HepG2 (cell line): Measurements from ENCODE around the gene UBR1. TPM values are rescaled to one million over a fixed set of nuclear protein-coding genes. Genes with fewer than 3 reads are reported as not detected.

Experiments used
- ARHGAP35 ChIP-seq: sonication (generic); formaldehyde crosslinking; IDR thresholded peaks from 2 replicates; pipeline ENCODE4 v1.9.0; 2022; ENCODE audit warnings: mild to moderate bottlenecking, inconsistent platforms, moderate library complexity, missing genetic modification reagents, borderline replicate concordance
- ARNT ChIP-seq: fragments of 450-650 bp; IDR thresholded peaks from 2 replicates; pipeline ENCODE4 v1.6.1; 2017
- ATRX ChIP-seq: sonication (generic); formaldehyde crosslinking; IDR thresholded peaks from 2 replicates; pipeline ENCODE4 v1.4.0; 2020; ENCODE audit warnings: missing genetic modification reagents, borderline replicate concordance
- BHLHE40 ChIP-seq: IDR thresholded peaks from 2 replicates; pipeline ENCODE4 v1.6.1; 2011; ENCODE audit warnings: low read length, improper control_type of control experiment
- ETV5 ChIP-seq: IDR thresholded peaks from 2 replicates; pipeline ENCODE4 v1.6.1; 2018; ENCODE audit warnings: missing biosample characterization, missing genetic modification reagents, inconsistent platforms, borderline replicate concordance
- FOXA3 ChIP-seq: IDR thresholded peaks from 2 replicates; pipeline ENCODE4 v1.6.1; 2016; ENCODE audit warnings: missing genetic modification reagents, missing compliant biosample characterization
- HIVEP1 ChIP-seq: sonication (generic); formaldehyde crosslinking; IDR thresholded peaks from 2 replicates; pipeline ENCODE4 v1.4.0; 2020; ENCODE audit warnings: mild to moderate bottlenecking, missing genetic modification reagents
- KLF12 ChIP-seq: sonication (generic); formaldehyde crosslinking; IDR thresholded peaks from 2 replicates; pipeline ENCODE4 v1.4.0; 2020; ENCODE audit warnings: missing genetic modification reagents, borderline replicate concordance
- MBNL3 ChIP-seq: fragments of 250-450 bp; sonication (Bioruptor Pico); conservative IDR thresholded peaks from 2 replicates; pipeline ENCODE4 v1.8.0; 2022; ENCODE audit warnings: mild to moderate bottlenecking, inconsistent platforms
- MZF1 ChIP-seq: sonication (generic); formaldehyde crosslinking; IDR thresholded peaks from 2 replicates; pipeline ENCODE4 v1.8.1; 2023; ENCODE audit warnings: mild to moderate bottlenecking, missing genetic modification reagents, borderline replicate concordance
- NFE2L2 ChIP-seq: fragments of 150-350 bp; IDR thresholded peaks from 2 replicates; pipeline ENCODE4 v1.6.1; 2014; ENCODE audit warnings: low read length
- NFYB ChIP-seq: sonication (generic); formaldehyde crosslinking; IDR thresholded peaks from 2 replicates; pipeline ENCODE4 v1.4.0; 2020; ENCODE audit warnings: missing genetic modification reagents
- RAD21 ChIP-seq: fragments of 450-650 bp; formaldehyde crosslinking; IDR thresholded peaks from 2 replicates; pipeline ENCODE4 v1.5.0; 2020; ENCODE audit warnings: mild to moderate bottlenecking
- RBM39 ChIP-seq: fragments of 200-400 bp; formaldehyde crosslinking; IDR thresholded peaks from one replicate; pipeline ENCODE4 v1.6.1; 2018; ENCODE audit warnings: antibody characterized with exemption, mild to moderate bottlenecking, low read depth, low read length; ENCODE audit not compliant: poor library complexity, severe bottlenecking
- RFXAP ChIP-seq: sonication (generic); formaldehyde crosslinking; IDR thresholded peaks from 2 replicates; pipeline ENCODE4 v1.4.0; 2020; ENCODE audit warnings: missing genetic modification reagents, borderline replicate concordance
- SMAD3 ChIP-seq: sonication (generic); formaldehyde crosslinking; IDR thresholded peaks from 2 replicates; pipeline ENCODE4 v1.4.0; 2020; ENCODE audit warnings: missing genetic modification reagents
- SRF ChIP-seq: IDR thresholded peaks from 2 replicates; pipeline ENCODE4 v1.6.1; 2011; ENCODE audit warnings: mild to moderate bottlenecking, low read depth, low read length, moderate library complexity
- TCF7 ChIP-seq: sonication (generic); IDR thresholded peaks from 2 replicates; pipeline ENCODE4 v1.6.1; 2016; ENCODE audit warnings: antibody characterized with exemption, low read depth
- ZNF572 ChIP-seq: sonication (generic); formaldehyde crosslinking; IDR thresholded peaks from 2 replicates; pipeline ENCODE4 v1.5.1; 2020; ENCODE audit warnings: mild to moderate bottlenecking, missing genetic modification reagents
- ZNF629 ChIP-seq: sonication (generic); formaldehyde crosslinking; conservative IDR thresholded peaks from 2 replicates; pipeline ENCODE4 v1.5.0; 2020; ENCODE audit warnings: missing genetic modification reagents
- ZNF768 ChIP-seq: sonication (generic); formaldehyde crosslinking; IDR thresholded peaks from 2 replicates; pipeline ENCODE4 v1.4.0; 2020; ENCODE audit warnings: missing genetic modification reagents
- polyA plus RNA-seq, 8 experiments: library from polyadenylated mRNA; depleted of rRNA in 3 of 8; stranded (reverse) in 7 of 8; unstranded in 1 of 8; fragments of >200 nt; fragmentation: Illumina TruSeq in 4 of 8; extraction: Trizol in 4 of 8; gene quantifications; 2 replicates each; pipeline versions ENCODE4 v1.2.1 to v1.2.3, GENCODE V29; 2011 to 2016; ENCODE audit warnings: low read depth in 4 of 8, missing spikeins in 1 of 8, mixed read lengths in 1 of 8; ENCODE audit not compliant: insufficient read depth in 1 of 8
- total RNA-seq, 5 experiments: library from RNA; depleted of rRNA; stranded (reverse); fragments of >200 nt; fragmentation: Illumina TruSeq; extraction: Trizol; gene quantifications; 2 replicates each; pipeline ENCODE4 v1.2.3, GENCODE V29; 2016; ENCODE audit warnings: low read depth in 1 of 5
- TF ChIP-seq, protein P1 (sequence below): sonication (generic); formaldehyde crosslinking; IDR thresholded peaks from 2 replicates; pipeline ENCODE4 v1.5.0; 2020; ENCODE audit warnings: missing genetic modification reagents
- TF ChIP-seq, protein P2 (sequence below): IDR thresholded peaks from 2 replicates; pipeline ENCODE4 v1.6.1; 2016; ENCODE audit warnings: missing compliant biosample characterization, missing genetic modification reagents, borderline replicate concordance
- TF ChIP-seq, protein P3 (sequence below): sonication (generic); formaldehyde crosslinking; IDR thresholded peaks from 2 replicates; pipeline ENCODE4 v1.8.1; 2023; ENCODE audit warnings: mild to moderate bottlenecking, missing genetic modification reagents
- TF ChIP-seq, protein P4 (sequence below): IDR thresholded peaks from 2 replicates; pipeline ENCODE4 v1.4.0; 2020; ENCODE audit warnings: mild to moderate bottlenecking, missing genetic modification reagents

UBR1 gene
- total and polyA plus RNA-seq, 2 of the 13 experiments (the other 11 are each of a cell fraction or from before 2014, with no cell fraction given): 6.4 to 18.0 TPM

DNA sequence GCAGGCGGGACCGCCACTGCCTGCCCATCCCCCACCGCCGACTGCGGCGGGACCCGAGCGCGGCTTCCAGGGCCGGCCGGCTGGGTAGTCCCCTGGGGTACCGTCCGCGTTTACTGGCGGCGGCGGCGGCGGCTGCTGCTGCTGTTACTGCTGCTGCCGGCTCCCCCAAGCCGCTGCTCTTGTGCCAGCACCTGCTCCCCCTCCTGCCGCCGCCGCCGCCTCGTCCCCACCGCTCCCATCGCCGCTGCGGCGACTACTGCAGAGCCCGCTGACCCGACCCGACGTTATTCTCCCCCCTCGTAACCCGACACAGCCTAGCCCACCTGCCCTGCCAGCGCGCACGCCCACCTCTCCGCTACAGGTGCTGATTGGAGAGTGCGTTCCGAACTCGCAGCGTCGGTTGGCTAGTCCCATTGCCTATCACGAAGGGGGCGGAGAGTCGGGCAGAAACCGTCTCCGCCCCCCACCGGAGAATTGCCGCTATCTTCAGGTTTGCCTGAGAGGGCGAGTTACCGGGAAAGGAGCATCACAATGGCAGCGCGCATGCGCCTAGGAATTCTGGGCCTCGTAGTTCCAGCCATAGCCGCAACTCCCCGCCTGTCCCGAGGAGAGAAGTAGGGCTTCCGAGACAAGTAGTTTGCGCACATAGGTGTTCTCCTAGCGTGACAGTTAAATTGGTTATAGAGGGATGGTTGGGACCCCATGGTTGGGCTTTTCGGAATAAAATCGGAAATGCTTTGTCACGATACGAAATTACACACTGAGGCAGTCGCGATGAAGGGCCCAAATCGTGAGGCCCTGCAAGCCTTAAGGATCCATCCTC, 185.1 kb downstream of the UBR1 start, which contains the start of gene TTBK2 (continued):
- TF ChIP-seq ZNF629: no peak
- TF ChIP-seq, protein P1, sequence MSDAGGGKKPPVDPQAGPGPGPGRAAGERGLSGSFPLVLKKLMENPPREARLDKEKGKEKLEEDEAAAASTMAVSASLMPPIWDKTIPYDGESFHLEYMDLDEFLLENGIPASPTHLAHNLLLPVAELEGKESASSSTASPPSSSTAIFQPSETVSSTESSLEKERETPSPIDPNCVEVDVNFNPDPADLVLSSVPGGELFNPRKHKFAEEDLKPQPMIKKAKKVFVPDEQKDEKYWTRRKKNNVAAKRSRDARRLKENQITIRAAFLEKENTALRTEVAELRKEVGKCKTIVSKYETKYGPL: no peak
- TF ChIP-seq HIVEP1 (CRISPR knock-in tag): no peak
- TF ChIP-seq RAD21 (CRISPR knock-in tag): no peak
- peak; percentile 17; the same call in 1 of the 2 replicates for TF ChIP-seq KLF12 (CRISPR knock-in tag)
- no peak for TF ChIP-seq TCF7
- no peak for TF ChIP-seq BHLHE40
- peak; percentile 100 for TF ChIP-seq NFYB (CRISPR knock-in tag)
- no peak for TF ChIP-seq ATRX (CRISPR knock-in tag)
- no peak; the same call in 1 of the 2 replicates for TF ChIP-seq RFXAP
- no peak for TF ChIP-seq ARNT
- TF ChIP-seq, protein P2, sequence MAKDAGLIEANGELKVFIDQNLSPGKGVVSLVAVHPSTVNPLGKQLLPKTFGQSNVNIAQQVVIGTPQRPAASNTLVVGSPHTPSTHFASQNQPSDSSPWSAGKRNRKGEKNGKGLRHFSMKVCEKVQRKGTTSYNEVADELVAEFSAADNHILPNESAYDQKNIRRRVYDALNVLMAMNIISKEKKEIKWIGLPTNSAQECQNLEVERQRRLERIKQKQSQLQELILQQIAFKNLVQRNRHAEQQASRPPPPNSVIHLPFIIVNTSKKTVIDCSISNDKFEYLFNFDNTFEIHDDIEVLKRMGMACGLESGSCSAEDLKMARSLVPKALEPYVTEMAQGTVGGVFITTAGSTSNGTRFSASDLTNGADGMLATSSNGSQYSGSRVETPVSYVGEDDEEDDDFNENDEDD (CRISPR knock-in tag): no peak; the same call in 1 of the 2 replicates
- TF ChIP-seq, protein P3, sequence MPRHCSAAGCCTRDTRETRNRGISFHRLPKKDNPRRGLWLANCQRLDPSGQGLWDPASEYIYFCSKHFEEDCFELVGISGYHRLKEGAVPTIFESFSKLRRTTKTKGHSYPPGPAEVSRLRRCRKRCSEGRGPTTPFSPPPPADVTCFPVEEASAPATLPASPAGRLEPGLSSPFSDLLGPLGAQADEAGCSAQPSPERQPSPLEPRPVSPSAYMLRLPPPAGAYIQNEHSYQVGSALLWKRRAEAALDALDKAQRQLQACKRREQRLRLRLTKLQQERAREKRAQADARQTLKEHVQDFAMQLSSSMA (CRISPR knock-in tag): 0 out of 2 replicates have a peak, but pooled peaks have one; percentile 32
- TF ChIP-seq ZNF572 (CRISPR knock-in tag): no peak
- TF ChIP-seq FOXA3: peak; percentile 8; the same call in 1 of the 2 replicates
- no peak for TF ChIP-seq ETV5 (CRISPR knock-in tag)
- TF ChIP-seq ZNF768 (CRISPR knock-in tag): no peak
- TF ChIP-seq RBM39: no peak
- TF ChIP-seq, protein P4, sequence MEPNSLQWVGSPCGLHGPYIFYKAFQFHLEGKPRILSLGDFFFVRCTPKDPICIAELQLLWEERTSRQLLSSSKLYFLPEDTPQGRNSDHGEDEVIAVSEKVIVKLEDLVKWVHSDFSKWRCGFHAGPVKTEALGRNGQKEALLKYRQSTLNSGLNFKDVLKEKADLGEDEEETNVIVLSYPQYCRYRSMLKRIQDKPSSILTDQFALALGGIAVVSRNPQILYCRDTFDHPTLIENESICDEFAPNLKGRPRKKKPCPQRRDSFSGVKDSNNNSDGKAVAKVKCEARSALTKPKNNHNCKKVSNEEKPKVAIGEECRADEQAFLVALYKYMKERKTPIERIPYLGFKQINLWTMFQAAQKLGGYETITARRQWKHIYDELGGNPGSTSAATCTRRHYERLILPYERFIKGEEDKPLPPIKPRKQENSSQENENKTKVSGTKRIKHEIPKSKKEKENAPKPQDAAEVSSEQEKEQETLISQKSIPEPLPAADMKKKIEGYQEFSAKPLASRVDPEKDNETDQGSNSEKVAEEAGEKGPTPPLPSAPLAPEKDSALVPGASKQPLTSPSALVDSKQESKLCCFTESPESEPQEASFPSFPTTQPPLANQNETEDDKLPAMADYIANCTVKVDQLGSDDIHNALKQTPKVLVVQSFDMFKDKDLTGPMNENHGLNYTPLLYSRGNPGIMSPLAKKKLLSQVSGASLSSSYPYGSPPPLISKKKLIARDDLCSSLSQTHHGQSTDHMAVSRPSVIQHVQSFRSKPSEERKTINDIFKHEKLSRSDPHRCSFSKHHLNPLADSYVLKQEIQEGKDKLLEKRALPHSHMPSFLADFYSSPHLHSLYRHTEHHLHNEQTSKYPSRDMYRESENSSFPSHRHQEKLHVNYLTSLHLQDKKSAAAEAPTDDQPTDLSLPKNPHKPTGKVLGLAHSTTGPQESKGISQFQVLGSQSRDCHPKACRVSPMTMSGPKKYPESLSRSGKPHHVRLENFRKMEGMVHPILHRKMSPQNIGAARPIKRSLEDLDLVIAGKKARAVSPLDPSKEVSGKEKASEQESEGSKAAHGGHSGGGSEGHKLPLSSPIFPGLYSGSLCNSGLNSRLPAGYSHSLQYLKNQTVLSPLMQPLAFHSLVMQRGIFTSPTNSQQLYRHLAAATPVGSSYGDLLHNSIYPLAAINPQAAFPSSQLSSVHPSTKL (CRISPR knock-in tag): 0 out of 2 replicates have a peak, but pooled peaks have one; percentile 53
- peak; percentile 59; the same call in 1 of the 2 replicates for TF ChIP-seq SMAD3
- TF ChIP-seq SRF: no peak
- TF ChIP-seq MZF1 (CRISPR knock-in tag): no peak
- no peak for TF ChIP-seq NFE2L2
- TF ChIP-seq ARHGAP35: no peak
- TF ChIP-seq MBNL3 (CRISPR knock-in tag): no peak
